Measurements from ENCODE around the gene TJAP1. TPM values are rescaled to one million over a fixed set of nuclear protein-coding genes. Genes with fewer than 3 reads are reported as not detected.

TJAP1 gene
- total and polyA plus RNA-seq, 2 donors (not counting 3 experiments of a cell fraction or from before 2014, with no cell fraction given) = 28.4 to 31.8 TPM

DNA sequence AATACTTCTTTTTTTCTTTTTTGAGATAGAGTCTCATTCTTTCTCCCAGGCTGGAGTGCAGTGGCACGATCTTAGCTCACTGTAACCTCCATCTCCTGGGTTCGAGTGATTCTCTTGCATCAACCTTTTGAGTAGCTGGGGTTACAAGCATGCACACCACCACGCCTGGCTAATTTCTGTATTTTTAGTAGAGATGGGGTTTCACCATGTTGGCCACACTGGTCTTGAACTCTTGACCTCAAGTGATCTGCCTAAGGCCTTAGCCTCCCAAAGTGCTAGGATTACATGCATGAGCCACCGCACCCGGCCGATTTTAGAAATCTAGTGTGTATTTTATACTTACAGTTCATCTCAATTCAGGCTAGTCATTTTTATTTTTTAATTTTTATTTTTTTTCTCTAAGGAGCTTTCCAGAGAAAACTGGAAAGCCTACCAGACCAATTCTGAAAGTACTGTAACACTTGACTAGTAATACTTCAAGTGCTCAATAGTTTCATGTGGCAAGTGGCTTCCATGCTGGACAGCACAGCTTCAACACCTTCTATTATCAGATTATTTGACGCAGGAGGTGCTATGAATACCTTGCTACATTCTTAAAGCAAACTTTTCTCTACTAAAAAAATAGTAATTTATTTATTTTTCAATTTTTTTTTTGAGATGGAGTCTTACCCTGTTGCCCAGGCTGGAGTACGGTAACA, 64.6 kb downstream of the TJAP1 start:
- CTCF ChIA-PET = interaction anchor here (1.0 kb wide), 1 partner anchor 21 kb away, joined by 3 read pairs; no protein-coding TSS in a partner anchor
- Histone ChIP-seq H3K4me1 (ENCODE audit: control insufficient read depth, extremely low read depth, insufficient read depth, low read length) (no peaks in the 10 kb centered on the region), H3K79me2 (ENCODE audit: control insufficient read depth, insufficient read depth, low read length) (no peaks in the 10 kb centered on the region), H4K20me1 (replicated peaks; ENCODE audit: control insufficient read depth, extremely low read depth, insufficient read depth, low read length) (no peaks in the 10 kb centered on the region), H3K4me2 (ENCODE audit: insufficient read depth, low read length) (no peak overlapping the region), H3K4me3 (replicated peaks in 1 of 3; ENCODE audit: insufficient read depth in 1 of 3, low read depth in 1 of 3, low read length in 3 of 3) (no peak overlapping the region), H3K36me3 (ENCODE audit: control insufficient read depth in 2 of 2, extremely low read depth in 1 of 2, insufficient read depth in 2 of 2, low read length in 2 of 2) (peaks cover 7 to 13% of the 10 kb centered on the region in 2 experiments), H2AFZ (ENCODE audit: low read depth, low read length) (no peak overlapping the region), H3K27me3 (ENCODE audit: control insufficient read depth in 2 of 2, insufficient read depth in 2 of 2, low read length in 2 of 2) (no peaks in the 10 kb centered on the region), H3K9me3 (replicated peaks; ENCODE audit: control insufficient read depth, insufficient read depth, low read length) (no peaks in the 10 kb centered on the region), H3K9me1 (replicated peaks; ENCODE audit: control insufficient read depth, extremely low read depth, insufficient read depth, low read length) (no peaks in the 10 kb centered on the region), H3K9ac (replicated peaks; ENCODE audit: extremely low read depth, insufficient read depth, low read length) (no peak overlapping the region), H3K27ac (ENCODE audit: insufficient read depth, low read depth, low read length) (no peak overlapping the region)
- POLR2A ChIA-PET = no interaction called here
- intact Hi-C loops (cut with micrococcal nuclease) = no loop called here
- TF ChIP-seq, protein P1, sequence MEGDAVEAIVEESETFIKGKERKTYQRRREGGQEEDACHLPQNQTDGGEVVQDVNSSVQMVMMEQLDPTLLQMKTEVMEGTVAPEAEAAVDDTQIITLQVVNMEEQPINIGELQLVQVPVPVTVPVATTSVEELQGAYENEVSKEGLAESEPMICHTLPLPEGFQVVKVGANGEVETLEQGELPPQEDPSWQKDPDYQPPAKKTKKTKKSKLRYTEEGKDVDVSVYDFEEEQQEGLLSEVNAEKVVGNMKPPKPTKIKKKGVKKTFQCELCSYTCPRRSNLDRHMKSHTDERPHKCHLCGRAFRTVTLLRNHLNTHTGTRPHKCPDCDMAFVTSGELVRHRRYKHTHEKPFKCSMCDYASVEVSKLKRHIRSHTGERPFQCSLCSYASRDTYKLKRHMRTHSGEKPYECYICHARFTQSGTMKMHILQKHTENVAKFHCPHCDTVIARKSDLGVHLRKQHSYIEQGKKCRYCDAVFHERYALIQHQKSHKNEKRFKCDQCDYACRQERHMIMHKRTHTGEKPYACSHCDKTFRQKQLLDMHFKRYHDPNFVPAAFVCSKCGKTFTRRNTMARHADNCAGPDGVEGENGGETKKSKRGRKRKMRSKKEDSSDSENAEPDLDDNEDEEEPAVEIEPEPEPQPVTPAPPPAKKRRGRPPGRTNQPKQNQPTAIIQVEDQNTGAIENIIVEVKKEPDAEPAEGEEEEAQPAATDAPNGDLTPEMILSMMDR (IDR thresholded peaks at IDR 0.05; ENCODE audit: extremely low read depth in 1 of 2, insufficient read depth in 1 of 2, low read depth in 1 of 2, low read length in 2 of 2) = no peak
- TF ChIP-seq, protein P2, sequence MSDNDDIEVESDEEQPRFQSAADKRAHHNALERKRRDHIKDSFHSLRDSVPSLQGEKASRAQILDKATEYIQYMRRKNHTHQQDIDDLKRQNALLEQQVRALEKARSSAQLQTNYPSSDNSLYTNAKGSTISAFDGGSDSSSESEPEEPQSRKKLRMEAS (IDR thresholded peaks at IDR 0.05; ENCODE audit: insufficient read depth, insufficient read length) = no peak
- TF ChIP-seq POLR2AphosphoS5 (IDR thresholded peaks at IDR 0.05; ENCODE audit: insufficient read depth, low read depth, low read length) (no peak), EZH2 (IDR thresholded peaks at IDR 0.05; ENCODE audit: borderline replicate concordance, low read depth, low read length, severe bottlenecking) (no peak), POLR2A (IDR thresholded peaks at IDR 0.05; ENCODE audit: low read depth, low read length) (no peak), MYC (IDR thresholded peaks at IDR 0.05; ENCODE audit: low read depth, low read length) (no peak), GATA2 (IDR thresholded peaks at IDR 0.05; ENCODE audit: insufficient read depth, insufficient read length, low read depth, low read length) (no peak), FOS (IDR thresholded peaks at IDR 0.05; ENCODE audit: borderline replicate concordance, insufficient read depth, low read length) (no peak), JUN (IDR thresholded peaks at IDR 0.05; ENCODE audit: borderline replicate concordance, insufficient read depth, insufficient read length, low read depth) (no peak)
- DNase-seq (ENCODE audit: low read depth, low spot score) (no peak), FAIRE-seq (no peak)
- no TSS peak for BruUV-seq (replicated peaks)
- dilution Hi-C loops (cut with MboI; ENCODE audit: extremely low pct_ligation_motif_present, low sequenced_read_pairs) = no loop called here
